ENCODE data around the gene RET. TPM values are rescaled to one million over a fixed set of nuclear protein-coding genes. Genes with fewer than 3 reads are reported as not detected.

Gene RET
- total RNA-seq, 4 donors from 2014 or later = 0.20 to 8.5 (median 0.70) TPM

DNA sequence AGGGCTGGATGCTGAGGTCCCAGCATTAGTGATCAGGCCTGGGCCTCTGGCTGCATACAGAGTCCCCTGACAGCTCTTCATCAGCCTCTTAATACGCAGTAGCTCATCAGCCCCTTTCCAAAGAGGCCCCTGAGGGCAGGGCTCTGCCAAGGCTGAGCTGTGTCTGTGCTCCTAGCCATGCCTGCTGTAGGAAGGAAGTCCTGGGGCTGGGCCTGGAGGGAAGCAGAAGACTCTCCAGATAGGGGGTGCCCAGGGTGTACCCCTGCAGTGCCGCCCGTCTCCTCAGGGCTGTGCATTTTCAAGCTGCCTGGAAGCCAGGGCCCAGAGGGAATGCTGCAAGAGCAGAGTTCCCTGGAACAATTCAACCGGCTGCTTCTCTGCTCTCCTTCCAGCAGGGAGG, 7.3 kb upstream of the RET start:
- peaks cover 0 to 7% (median 0%) of the 10 kb centered on the region in 4 donors for H3K4me1 ChIP-seq
- H3K36me3 ChIP-seq = no peaks in the 10 kb centered on the region
- 59 to 61% methylated on average over 4 of the region's 4 CpGs for WGBS, 2 donors
- no peaks in the 10 kb centered on the region for H3K9me3 ChIP-seq
- TF ChIP-seq CTCF (IDR thresholded peaks at IDR 0.05) (no peak), POLR2A (IDR thresholded peaks at IDR 0.05) (no peak), EP300 (IDR thresholded peaks at IDR 0.05) (no peak)
- H3K4me3 ChIP-seq = no peak overlapping the region
- DNase-seq (ENCODE audit: low spot score in 2 of 2) = no peak
- H3K27me3 ChIP-seq = peaks cover 0 to 8% of the 10 kb centered on the region in 2 donors
- H3K27ac ChIP-seq = no peak overlapping the region

DNA sequence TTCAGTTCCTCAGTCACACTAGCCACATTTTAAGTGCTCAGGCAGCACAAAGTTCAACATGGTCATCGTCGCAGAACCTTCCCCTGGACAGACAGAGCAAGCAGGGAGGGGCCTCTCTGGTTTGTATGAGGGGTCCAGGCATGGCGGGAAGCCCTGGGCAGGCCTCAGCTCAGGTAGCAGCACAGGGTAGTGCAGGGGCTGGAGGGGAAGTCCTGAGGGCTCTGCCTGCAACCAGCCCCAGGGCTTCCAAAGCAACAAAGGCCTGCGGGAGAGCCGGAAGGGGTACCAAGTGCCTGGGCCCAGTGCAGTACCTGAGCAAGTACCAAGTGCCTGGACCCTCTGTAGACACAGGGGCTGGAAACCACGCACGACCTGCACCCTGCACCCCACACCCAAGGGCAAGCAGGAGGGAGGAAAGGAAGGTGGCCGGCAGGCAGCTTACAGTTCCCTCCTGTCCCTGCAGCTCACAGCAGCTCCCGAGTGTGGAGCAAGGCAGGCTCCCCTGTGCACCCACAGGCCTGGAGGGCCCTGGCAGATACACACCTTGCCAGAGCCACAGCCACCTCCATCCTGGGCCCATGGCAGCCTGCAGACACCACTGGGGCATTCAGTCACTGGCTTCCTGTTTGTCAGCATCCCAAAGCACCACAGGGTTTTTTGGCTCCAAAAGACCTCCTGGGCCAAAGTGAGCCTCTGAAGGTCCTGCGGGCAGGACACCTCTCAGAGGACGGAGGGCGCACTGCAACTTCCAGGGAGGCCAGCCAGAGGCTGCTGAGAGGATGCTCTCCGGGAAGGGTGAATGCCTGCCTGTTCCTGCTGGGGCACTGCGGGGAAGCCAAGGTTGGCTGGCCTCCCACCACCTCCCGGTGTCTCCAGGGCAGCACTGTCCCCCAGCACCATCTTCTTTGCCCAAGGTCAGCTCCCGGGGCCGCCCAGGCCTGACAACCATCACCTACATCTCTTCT, 6.5 kb upstream of the RET start:
- Histone ChIP-seq H3K4me3 (no peak overlapping the region), H3K27me3 (peaks cover 0 to 16% of the 10 kb centered on the region in 2 donors), H3K36me3 (no peaks in the 10 kb centered on the region), H3K4me1 (peaks cover 0 to 7% (median 0%) of the 10 kb centered on the region in 4 donors), H3K27ac (no peak overlapping the region), H3K9me3 (no peaks in the 10 kb centered on the region)
- WGBS, 2 donors = 82 to 83% methylated on average over 14 to 16 of the region's 17 CpGs
- DNase-seq (ENCODE audit: low spot score in 2 of 2) = no peak
- TF ChIP-seq CTCF (IDR thresholded peaks at IDR 0.05) = no peak
- TF ChIP-seq EP300 (IDR thresholded peaks at IDR 0.05) = no peak
- TF ChIP-seq POLR2A (IDR thresholded peaks at IDR 0.05) = no peak

DNA sequence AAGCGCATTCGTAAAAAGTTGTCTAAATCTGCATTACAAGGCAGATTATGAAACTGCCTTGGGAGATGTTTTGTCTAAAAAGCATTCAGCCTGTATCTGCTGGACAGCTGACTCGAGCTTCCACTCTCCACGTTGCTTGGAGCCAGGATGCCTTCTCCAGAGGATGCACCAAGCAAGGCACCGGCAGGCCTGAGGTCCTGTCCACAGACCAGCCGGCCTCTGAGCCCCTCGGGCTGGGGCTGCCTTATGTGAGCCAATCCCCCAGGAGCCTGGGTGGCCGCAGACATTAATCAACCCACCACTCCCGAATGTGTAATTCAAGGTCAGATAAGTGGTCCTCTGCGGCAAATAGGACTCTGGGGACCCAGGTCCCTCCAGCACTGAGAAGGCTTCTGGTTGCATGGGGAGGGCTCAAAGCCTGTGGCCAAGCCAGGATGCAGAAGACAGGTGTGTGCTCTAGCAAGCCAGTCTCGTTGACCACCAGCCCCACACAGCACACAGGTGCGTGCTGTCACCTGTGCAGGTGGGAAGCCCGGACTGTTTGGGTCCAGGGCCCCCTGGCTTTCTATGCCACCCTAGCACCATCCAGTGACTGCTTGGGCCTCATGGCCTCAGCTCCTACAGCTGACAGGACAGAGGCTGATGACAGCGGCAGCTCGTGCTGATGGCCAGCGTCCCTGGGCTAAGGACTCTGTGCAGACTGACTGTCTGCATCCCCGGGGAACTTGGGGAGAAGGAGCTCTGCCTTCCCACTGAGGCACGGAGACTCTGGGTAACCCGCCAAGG, 4.8 kb upstream of the RET start:
- TF ChIP-seq CTCF (IDR thresholded peaks at IDR 0.05) (no peak), EP300 (IDR thresholded peaks at IDR 0.05) (no peak), POLR2A (IDR thresholded peaks at IDR 0.05) (no peak)
- H3K4me3 ChIP-seq = no peak overlapping the region
- H3K27ac ChIP-seq = no peak overlapping the region
- no peaks in the 10 kb centered on the region for H3K36me3 ChIP-seq
- H3K9me3 ChIP-seq = no peaks in the 10 kb centered on the region
- no peak for DNase-seq (ENCODE audit: low spot score in 2 of 2)
- H3K27me3 ChIP-seq = peaks cover 0 to 29% of the 10 kb centered on the region in 2 donors
- WGBS, 2 donors = 76 to 78% methylated on average over 15 to 17 of the region's 19 CpGs
- peaks cover 0 to 22% (median 2%) of the 10 kb centered on the region in 4 donors for H3K4me1 ChIP-seq

- no peaks in the 10 kb centered on the region for H3K36me3 ChIP-seq
- H3K4me3 ChIP-seq = no peak overlapping the region
- no peaks in the 10 kb centered on the region for H3K9me3 ChIP-seq
- no peak overlapping the region for H3K27ac ChIP-seq
- WGBS, 2 donors = 80 to 100% methylated on average over 1 to 2 of the region's 3 CpGs
- peaks cover 0 to 37% of the 10 kb centered on the region in 2 donors for H3K27me3 ChIP-seq
- no peak for TF ChIP-seq POLR2A (IDR thresholded peaks at IDR 0.05)
- TF ChIP-seq CTCF (IDR thresholded peaks at IDR 0.05) = no peak
- no peak for TF ChIP-seq EP300 (IDR thresholded peaks at IDR 0.05)
- peaks cover 0 to 31% (median 2%) of the 10 kb centered on the region in 4 donors for H3K4me1 ChIP-seq
- DNase-seq (ENCODE audit: low spot score in 2 of 2) = no peak
These were observed 3.7 kb upstream of the RET start for GRCh38 chr10:43073191-43073590.

Measured in tibial nerve (tissue), 4 donors.